ENCODE results near the gene PCNX4. TPM values are rescaled to one million over a fixed set of nuclear protein-coding genes. Genes with fewer than 3 reads are reported as not detected.

The PCNX4 gene
- polyA plus RNA-seq, 1 donor from 2014 or later = 17.5 TPM

DNA sequence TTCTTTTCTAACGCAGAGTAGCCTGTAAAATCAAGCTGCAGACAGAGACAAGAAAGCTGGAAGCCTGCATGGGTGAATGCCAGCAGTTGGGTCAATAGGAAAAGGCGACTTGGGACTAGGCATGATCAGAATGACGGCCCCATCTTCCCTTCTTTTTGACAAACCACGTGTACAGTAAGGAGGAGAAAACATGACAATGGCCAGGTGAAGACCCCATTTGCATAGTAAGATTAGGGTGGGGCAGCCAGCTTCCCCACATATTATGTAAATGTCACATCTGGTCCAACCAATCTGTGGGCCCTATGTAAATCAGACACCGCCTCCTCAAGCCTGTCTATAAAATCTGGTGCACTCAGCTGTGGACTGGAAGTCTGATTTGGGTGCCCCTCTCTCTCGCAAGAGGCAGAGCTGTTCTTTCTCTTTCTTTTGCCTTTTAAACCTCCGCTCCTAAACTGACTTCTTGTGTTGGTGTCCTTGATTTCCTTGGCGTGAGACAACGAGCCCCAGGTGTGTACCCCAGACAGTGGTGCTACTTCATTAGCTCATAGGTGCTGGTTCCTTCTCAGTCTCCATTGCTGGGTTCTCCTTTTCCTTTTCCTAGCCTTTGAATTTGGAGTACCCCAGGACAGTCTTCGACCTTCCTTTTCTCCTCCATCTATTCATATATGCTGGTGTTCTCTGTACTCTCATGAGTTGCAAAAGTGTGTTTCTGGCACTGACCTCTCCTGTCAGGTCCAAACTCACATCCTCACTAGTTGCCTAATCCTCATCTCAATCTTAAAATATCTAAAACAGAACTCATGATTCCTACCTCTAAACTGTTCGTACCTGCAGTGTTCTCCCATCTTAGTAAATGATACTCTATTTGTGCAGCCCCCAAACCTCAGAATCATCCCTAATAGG, 82.9 kb downstream of the PCNX4 start:
- H3K4me1 Mint-ChIP-seq = peaks cover 0 to 5% (median 0%) of the 10 kb centered on the region in 3 donors
- H3K4me3 Mint-ChIP-seq = no peak overlapping the region
- H3K27ac Mint-ChIP-seq = no peak overlapping the region
- H3K27me3 Mint-ChIP-seq = no peaks in the 10 kb centered on the region
- H3K9me3 Mint-ChIP-seq = peaks cover 0 to 2% (median under 1%) of the 10 kb centered on the region in 3 donors
- H3K36me3 Mint-ChIP-seq = peaks cover 4% of the 10 kb centered on the region

DNA sequence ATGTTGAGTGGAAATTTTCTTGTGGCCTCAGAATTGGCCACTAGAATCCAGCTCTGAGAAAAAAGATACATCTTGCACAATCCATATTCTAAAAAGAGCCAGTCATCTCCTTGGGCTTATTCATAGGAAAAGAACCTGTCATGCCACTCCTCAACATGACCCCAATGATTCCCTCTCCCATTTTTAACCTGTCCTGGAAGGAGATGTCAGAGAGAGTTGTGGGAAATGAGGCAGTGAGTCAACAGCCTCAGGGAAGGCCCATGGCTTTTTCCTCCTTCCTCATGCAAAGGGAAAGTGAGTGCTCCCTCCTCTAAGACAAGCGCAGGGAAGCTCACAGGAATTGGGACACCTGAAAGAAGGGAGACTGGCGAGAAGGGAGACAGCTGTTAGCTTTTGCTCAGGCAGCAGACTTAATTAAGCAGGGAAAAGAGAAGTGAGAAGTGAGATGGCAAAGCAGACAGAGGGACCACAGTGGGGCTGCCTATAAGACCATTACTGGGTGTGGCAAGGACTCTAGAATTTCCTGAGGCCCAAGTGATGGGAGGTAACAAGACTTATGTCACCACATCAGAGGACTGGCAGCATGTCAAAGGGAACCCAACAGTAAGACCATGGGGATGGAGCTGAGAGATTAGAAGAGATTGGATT, 83.7 kb downstream of the PCNX4 start:
- H3K4me1 Mint-ChIP-seq = peaks cover 0 to 5% (median 0%) of the 10 kb centered on the region in 3 donors
- no peaks in the 10 kb centered on the region for H3K27me3 Mint-ChIP-seq
- peaks cover 4% of the 10 kb centered on the region for H3K36me3 Mint-ChIP-seq
- H3K9me3 Mint-ChIP-seq = peaks cover 0 to 3% (median 2%) of the 10 kb centered on the region in 3 donors
- H3K4me3 Mint-ChIP-seq = no peak overlapping the region
- H3K27ac Mint-ChIP-seq = no peak overlapping the region

DNA sequence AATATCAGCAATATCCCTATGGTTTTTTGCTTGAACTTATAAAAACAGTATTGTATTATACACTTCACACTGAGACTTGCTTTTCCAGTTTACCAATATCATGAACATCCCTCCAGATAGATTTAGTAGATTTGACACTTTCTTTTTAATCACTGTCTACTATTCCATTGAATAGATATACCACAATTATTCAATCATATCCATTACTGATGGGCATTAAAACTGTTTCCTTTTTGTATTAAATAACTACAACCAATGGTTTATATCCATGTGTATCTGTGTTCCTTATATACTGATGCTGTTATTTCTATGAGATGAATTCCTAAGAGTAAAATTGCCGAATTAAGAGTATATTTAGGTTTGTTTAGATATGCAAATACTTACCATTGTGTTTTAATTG, 86.4 kb downstream of the PCNX4 start:
- Mint-ChIP-seq H3K27me3 (no peaks in the 10 kb centered on the region), H3K4me1 (peaks cover 0 to 5% (median 3%) of the 10 kb centered on the region in 3 donors), H3K36me3 (peaks cover 4% of the 10 kb centered on the region), H3K27ac (no peak overlapping the region), H3K9me3 (peaks cover 0 to 8% (median 3%) of the 10 kb centered on the region in 3 donors), H3K4me3 (no peak overlapping the region)

GRCh38 chr14:60178820-60179219, 87.1 kb downstream of the PCNX4 start:
- Mint-ChIP-seq H3K36me3 (peaks cover 4% of the 10 kb centered on the region), H3K27ac (no peak overlapping the region), H3K4me1 (peaks cover 2 to 12% (median 9%) of the 10 kb centered on the region in 3 donors), H3K4me3 (no peak overlapping the region), H3K27me3 (no peaks in the 10 kb centered on the region), H3K9me3 (peaks cover 0 to 8% (median 3%) of the 10 kb centered on the region in 3 donors)

DNA sequence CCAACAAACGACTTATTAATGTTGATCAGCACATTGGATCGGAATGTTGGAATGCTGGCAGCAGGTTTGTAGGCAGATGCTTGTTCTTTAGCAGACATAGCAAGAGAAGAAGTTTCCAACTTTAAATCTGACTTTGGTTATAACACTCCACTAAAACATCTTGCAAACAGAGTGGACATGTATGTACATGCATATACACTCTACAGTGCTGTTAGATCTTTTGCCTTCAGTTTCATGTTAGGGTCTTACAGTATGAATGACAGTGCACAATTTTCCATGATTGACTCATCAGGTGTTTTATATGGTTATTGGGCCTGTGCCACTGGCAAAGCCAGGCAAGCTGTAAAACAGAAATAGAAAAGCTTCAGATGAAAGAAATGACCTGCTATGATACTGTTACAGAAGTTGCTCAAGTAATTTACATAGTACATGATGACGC, 87.7 kb downstream of the PCNX4 start:
- H3K36me3 Mint-ChIP-seq = peaks cover 4% of the 10 kb centered on the region
- H3K27me3 Mint-ChIP-seq = no peaks in the 10 kb centered on the region
- H3K9me3 Mint-ChIP-seq = peaks cover 0 to 8% (median 3%) of the 10 kb centered on the region in 3 donors
- H3K27ac Mint-ChIP-seq = no peak overlapping the region
- H3K4me1 Mint-ChIP-seq = peaks cover 8 to 13% (median 12%) of the 10 kb centered on the region in 3 donors
- no peak overlapping the region for H3K4me3 Mint-ChIP-seq

DNA sequence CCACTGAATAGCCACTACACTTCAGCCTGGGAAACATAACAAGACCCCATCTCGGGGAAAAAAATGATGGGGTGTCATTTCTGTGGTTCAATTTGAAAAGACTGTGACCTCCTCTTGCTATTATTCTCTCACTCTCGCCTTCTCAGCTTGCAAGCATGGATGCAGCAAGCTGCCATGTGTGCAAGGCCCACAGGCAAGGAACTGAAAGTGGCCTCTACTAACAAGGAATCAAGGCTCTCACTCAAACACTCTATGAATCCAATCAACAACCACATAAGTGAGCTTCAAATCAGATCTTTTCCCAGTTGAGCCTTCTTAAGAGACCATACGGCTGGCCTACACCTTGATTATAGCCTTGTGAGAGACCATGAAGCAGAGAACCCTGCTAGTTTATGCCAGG, 91.4 kb downstream of the PCNX4 start:
- peaks cover 8 to 16% (median 10%) of the 10 kb centered on the region in 3 donors for H3K4me1 Mint-ChIP-seq
- peak overlapping the region in 2 of 4 donors; percentile 31 to 77 for H3K4me3 Mint-ChIP-seq
- H3K27ac Mint-ChIP-seq = no peak overlapping the region
- peaks cover 0 to 8% (median 2%) of the 10 kb centered on the region in 3 donors for H3K9me3 Mint-ChIP-seq
- no peaks in the 10 kb centered on the region for H3K27me3 Mint-ChIP-seq
- H3K36me3 Mint-ChIP-seq = no peaks in the 10 kb centered on the region

- Mint-ChIP-seq H3K9me3 (peaks cover 0 to 8% (median 2%) of the 10 kb centered on the region in 3 donors), H3K36me3 (no peaks in the 10 kb centered on the region), H3K4me1 (peaks cover 8 to 16% (median 10%) of the 10 kb centered on the region in 3 donors), H3K4me3 (peak overlapping the region; percentile 77 to 95 (median 83)), H3K27ac (peak overlapping the region; percentile 29 to 92 (median 87)), H3K27me3 (no peaks in the 10 kb centered on the region)
Measured at GRCh38 chr14:60183741-60184140, 92.0 kb downstream of the PCNX4 start.

GRCh38 chr14:60184146-60184904, 92.6 kb downstream of the PCNX4 start:
- Mint-ChIP-seq H3K36me3 (no peaks in the 10 kb centered on the region), H3K27ac (peak overlapping the region; percentile 29 to 92 (median 87)), H3K27me3 (no peaks in the 10 kb centered on the region)

GRCh38 chr14:60184905-60185555, 93.3 kb downstream of the PCNX4 start:
- peaks cover 8 to 18% (median 10%) of the 10 kb centered on the region in 3 donors for H3K4me1 Mint-ChIP-seq
- peak overlapping the region in 1 of 4 donors; percentile 4 for H3K4me3 Mint-ChIP-seq
- no peaks in the 10 kb centered on the region for H3K36me3 Mint-ChIP-seq
- H3K27ac Mint-ChIP-seq = peak overlapping the region in 1 of 3 donors; percentile 2
- H3K27me3 Mint-ChIP-seq = no peaks in the 10 kb centered on the region
- peaks cover 0 to 5% (median 2%) of the 10 kb centered on the region in 3 donors for H3K9me3 Mint-ChIP-seq

More at GRCh38 chr14:60184146-60184904, 92.6 kb downstream of the PCNX4 start:
- peak overlapping the region; percentile 77 to 95 (median 83) for H3K4me3 Mint-ChIP-seq
- H3K4me1 Mint-ChIP-seq = peaks cover 8 to 16% (median 10%) of the 10 kb centered on the region in 3 donors
- peaks cover 0 to 8% (median 2%) of the 10 kb centered on the region in 3 donors for H3K9me3 Mint-ChIP-seq

DNA sequence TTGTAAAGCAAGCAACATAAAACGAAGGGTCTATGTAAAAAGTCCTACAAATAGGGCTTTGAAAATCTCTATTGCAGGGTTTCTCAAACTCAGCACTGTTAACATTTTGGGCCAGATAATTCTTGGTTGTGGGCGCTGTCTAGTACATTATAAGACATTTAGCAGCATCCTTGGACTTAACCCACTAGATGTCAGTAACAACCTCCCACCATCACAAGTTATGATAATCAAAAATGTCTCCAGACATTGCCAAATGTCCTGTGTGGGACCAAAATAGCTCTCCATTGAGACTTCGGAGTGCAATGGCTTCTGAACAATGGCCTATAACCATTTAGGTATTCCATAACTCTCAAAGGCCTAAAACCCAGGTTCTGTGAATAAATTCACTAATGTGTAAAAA, 96.4 kb downstream of the PCNX4 start:
- Mint-ChIP-seq H3K4me3 (no peak overlapping the region), H3K9me3 (peaks cover 0 to 2% (median 0%) of the 10 kb centered on the region in 3 donors), H3K27me3 (no peaks in the 10 kb centered on the region), H3K27ac (no peak overlapping the region), H3K4me1 (peaks cover 8 to 15% (median 10%) of the 10 kb centered on the region in 3 donors), H3K36me3 (no peaks in the 10 kb centered on the region)

DNA sequence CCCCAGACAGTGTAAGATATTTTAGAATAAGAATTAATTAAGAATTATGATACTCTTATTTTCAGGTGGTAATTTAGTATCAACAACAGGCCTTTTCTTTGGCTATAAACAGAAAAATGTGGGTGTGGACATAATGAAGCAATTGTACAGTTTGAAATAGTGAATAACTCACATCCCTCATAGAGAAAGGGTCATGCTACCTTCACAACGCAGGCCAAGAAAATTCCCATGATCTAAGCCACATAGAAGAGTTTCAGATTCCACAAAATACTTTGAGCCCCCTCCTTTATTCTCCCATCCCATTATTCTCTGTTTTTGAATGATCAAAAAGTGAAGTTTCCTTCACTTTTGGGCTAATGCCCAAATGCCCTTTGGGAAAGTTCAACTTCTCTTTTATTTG, 97.0 kb downstream of the PCNX4 start:
- no peak overlapping the region for H3K27ac Mint-ChIP-seq
- H3K36me3 Mint-ChIP-seq = no peaks in the 10 kb centered on the region
- H3K4me1 Mint-ChIP-seq = peaks cover 2 to 10% (median 9%) of the 10 kb centered on the region in 3 donors
- H3K9me3 Mint-ChIP-seq = peaks cover 0 to 3% (median 0%) of the 10 kb centered on the region in 3 donors
- no peak overlapping the region for H3K4me3 Mint-ChIP-seq
- no peaks in the 10 kb centered on the region for H3K27me3 Mint-ChIP-seq

GRCh38 chr14:60189923-60190840, 98.5 kb downstream of the PCNX4 start:
- no peaks in the 10 kb centered on the region for H3K27me3 Mint-ChIP-seq
- H3K4me1 Mint-ChIP-seq = peaks cover 0 to 2% (median 0%) of the 10 kb centered on the region in 3 donors
- no peaks in the 10 kb centered on the region for H3K36me3 Mint-ChIP-seq
- H3K9me3 Mint-ChIP-seq = peaks cover 0 to 3% (median 0%) of the 10 kb centered on the region in 3 donors
- peak overlapping the region in 1 of 4 donors; percentile 8 for H3K4me3 Mint-ChIP-seq
- H3K27ac Mint-ChIP-seq = peak overlapping the region in 1 of 3 donors; percentile 59

DNA sequence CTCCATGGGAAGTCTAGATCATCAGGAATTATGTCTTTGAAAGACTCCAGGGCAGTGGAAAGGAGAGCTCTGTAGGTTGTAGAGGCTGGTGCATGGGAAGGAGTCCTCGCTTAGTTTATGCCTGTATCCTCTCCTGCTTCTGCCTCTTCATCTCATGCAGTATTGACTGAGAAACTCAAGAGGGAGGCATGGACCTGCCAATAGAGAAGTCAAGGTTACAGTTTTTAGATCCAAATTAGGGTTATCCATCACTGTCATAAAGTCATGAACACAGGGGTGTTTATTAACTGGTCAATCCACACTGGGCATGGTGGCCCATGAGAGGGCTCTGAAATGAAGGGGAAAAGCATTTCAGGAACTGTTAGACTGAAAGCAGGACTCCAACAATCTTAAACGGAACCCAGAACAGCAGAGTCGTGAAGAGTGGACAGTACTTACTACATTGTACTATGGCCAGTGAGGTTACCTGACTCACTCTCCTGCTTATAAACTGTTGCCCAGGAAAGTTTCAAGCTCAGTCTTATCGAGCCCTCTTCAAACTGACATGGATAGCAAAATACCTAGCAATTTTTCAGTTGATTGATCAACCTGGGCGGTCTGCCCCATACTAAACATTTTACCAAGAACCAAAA, 103.6 kb downstream of the PCNX4 start:
- Mint-ChIP-seq H3K27me3 (peaks cover 3% of the 10 kb centered on the region), H3K9me3 (peaks cover 1 to 14% (median 5%) of the 10 kb centered on the region in 3 donors), H3K4me1 (peaks cover 0 to 1% (median 0%) of the 10 kb centered on the region in 3 donors), H3K4me3 (no peak overlapping the region), H3K27ac (no peak overlapping the region), H3K36me3 (peaks cover 4% of the 10 kb centered on the region)

Data from IgD-negative memory B cell (primary cell).